Duodenal mucosa (tissue), 2 donors: ENCODE data around the gene MLPH.

Source experiments
- H3K27ac ChIP-seq: one replicate; pipeline ENCODE4 v1.7.0; 2013; ENCODE audit warnings: low read depth, low read length
- H3K27me3 ChIP-seq, 2 donors: one replicate each; pipeline ENCODE4 v1.7.0; 2013; ENCODE audit warnings: low read length in 2 of 2, control low read depth in 1 of 2; ENCODE audit not compliant: insufficient read depth in 2 of 2, control insufficient read depth in 1 of 2
- H3K36me3 ChIP-seq, 2 donors: one replicate each; pipeline ENCODE4 v1.7.0; 2013; ENCODE audit warnings: low read length in 2 of 2, control low read depth in 1 of 2; ENCODE audit not compliant: insufficient read depth in 2 of 2, control insufficient read depth in 1 of 2
- H3K4me1 ChIP-seq, 2 donors: one replicate each; pipeline ENCODE4 v1.7.0; 2013; ENCODE audit warnings: low read length in 2 of 2, control low read depth in 1 of 2; ENCODE audit not compliant: insufficient read depth in 2 of 2, control insufficient read depth in 1 of 2
- H3K4me3 ChIP-seq, 2 donors: one replicate each; pipeline ENCODE4 v1.7.0; 2013; ENCODE audit warnings: low read length in 2 of 2, low read depth in 1 of 2
- H3K9ac ChIP-seq, 2 donors: one replicate each; pipeline ENCODE4 v1.7.0; 2013; ENCODE audit warnings: low read length in 2 of 2, low read depth in 1 of 2
- H3K9me3 ChIP-seq, 2 donors: one replicate each; pipeline ENCODE4 v1.7.0; 2013; ENCODE audit warnings: low read length in 2 of 2, control low read depth in 1 of 2; ENCODE audit not compliant: control insufficient read depth in 1 of 2

MLPH gene

GRCh38 chr2:237497009-237497837 lies 10.2 kb downstream of the MLPH start:
- Histone ChIP-seq H3K9ac (no peak overlapping the region), H3K9me3 (no peaks in the 10 kb centered on the region), H3K4me1 (no peaks in the 10 kb centered on the region), H3K36me3 (no peaks in the 10 kb centered on the region), H3K27ac (no peak overlapping the region), H3K27me3 (no peaks in the 10 kb centered on the region), H3K4me3 (no peak overlapping the region)

GRCh38 chr2:237497838-237498186 lies 10.8 kb downstream of the MLPH start:
- Histone ChIP-seq H3K27me3 (no peaks in the 10 kb centered on the region), H3K27ac (no peak overlapping the region), H3K9me3 (no peaks in the 10 kb centered on the region), H3K4me1 (no peaks in the 10 kb centered on the region), H3K9ac (no peak overlapping the region), H3K36me3 (no peaks in the 10 kb centered on the region), H3K4me3 (no peak overlapping the region)

- Histone ChIP-seq H3K27me3 (no peaks in the 10 kb centered on the region), H3K4me3 (no peak overlapping the region), H3K36me3 (no peaks in the 10 kb centered on the region), H3K27ac (no peak overlapping the region), H3K4me1 (no peaks in the 10 kb centered on the region), H3K9me3 (no peaks in the 10 kb centered on the region), H3K9ac (no peak overlapping the region)
Measured at GRCh38 chr2:237498341-237498740, 11.3 kb downstream of the MLPH start.

- H3K9ac ChIP-seq = no peak overlapping the region
- no peaks in the 10 kb centered on the region for H3K4me1 ChIP-seq
- no peak overlapping the region for H3K27ac ChIP-seq
- no peaks in the 10 kb centered on the region for H3K27me3 ChIP-seq
- no peak overlapping the region for H3K4me3 ChIP-seq
- no peaks in the 10 kb centered on the region for H3K9me3 ChIP-seq
- H3K36me3 ChIP-seq = no peaks in the 10 kb centered on the region
Measured at GRCh38 chr2:237500681-237501424, 13.8 kb downstream of the MLPH start.

- Histone ChIP-seq H3K4me3 (no peak overlapping the region), H3K4me1 (peaks cover 0 to 6% of the 10 kb centered on the region in 2 donors), H3K27me3 (no peaks in the 10 kb centered on the region), H3K36me3 (no peaks in the 10 kb centered on the region), H3K9me3 (no peaks in the 10 kb centered on the region), H3K27ac (no peak overlapping the region), H3K9ac (no peak overlapping the region)
Measured at GRCh38 chr2:237501892-237502513, 15.0 kb downstream of the MLPH start.

- no peak overlapping the region for H3K27ac ChIP-seq
- H3K36me3 ChIP-seq = no peaks in the 10 kb centered on the region
- no peaks in the 10 kb centered on the region for H3K9me3 ChIP-seq
- no peaks in the 10 kb centered on the region for H3K27me3 ChIP-seq
- H3K9ac ChIP-seq = no peak overlapping the region
- H3K4me3 ChIP-seq = no peak overlapping the region
- peaks cover 6 to 7% of the 10 kb centered on the region in 2 donors for H3K4me1 ChIP-seq
Measured at GRCh38 chr2:237503201-237503600, 16.1 kb downstream of the MLPH start.

- Histone ChIP-seq H3K9me3 (no peaks in the 10 kb centered on the region), H3K4me1 (peaks cover 18 to 21% of the 10 kb centered on the region in 2 donors), H3K27me3 (no peaks in the 10 kb centered on the region), H3K9ac (no peak overlapping the region), H3K4me3 (no peak overlapping the region), H3K27ac (no peak overlapping the region), H3K36me3 (no peaks in the 10 kb centered on the region)
Measured at GRCh38 chr2:237505188-237505939, 18.3 kb downstream of the MLPH start.

- no peak overlapping the region for H3K27ac ChIP-seq
- no peak overlapping the region for H3K9ac ChIP-seq
- H3K9me3 ChIP-seq = no peaks in the 10 kb centered on the region
- peaks cover 20 to 24% of the 10 kb centered on the region in 2 donors for H3K4me1 ChIP-seq
- no peak overlapping the region for H3K4me3 ChIP-seq
- H3K36me3 ChIP-seq = no peaks in the 10 kb centered on the region
- H3K27me3 ChIP-seq = no peaks in the 10 kb centered on the region
Measured at GRCh38 chr2:237507512-237507911, 20.5 kb downstream of the MLPH start.

- no peak overlapping the region for H3K27ac ChIP-seq
- H3K4me3 ChIP-seq = no peak overlapping the region
- H3K36me3 ChIP-seq = no peaks in the 10 kb centered on the region
- H3K4me1 ChIP-seq = peaks cover 28 to 32% of the 10 kb centered on the region in 2 donors
- no peaks in the 10 kb centered on the region for H3K27me3 ChIP-seq
- no peak overlapping the region for H3K9ac ChIP-seq
- H3K9me3 ChIP-seq = no peaks in the 10 kb centered on the region
Measured at GRCh38 chr2:237508361-237508760, 21.3 kb downstream of the MLPH start.
